ENCODE measurements around the gene SORBS2.

- TF ChIP-seq TAF1 (IDR thresholded peaks at IDR 0.05; ENCODE audit: low read depth, low read length) = no peak
- TF ChIP-seq POLR2AphosphoS5 (IDR thresholded peaks at IDR 0.05; ENCODE audit: low read depth, low read length) = no peak
- no peak for TF ChIP-seq POLR2A (IDR thresholded peaks at IDR 0.05; ENCODE audit: low read depth, low read length)
- no peak for TF ChIP-seq SPI1 (IDR thresholded peaks at IDR 0.05; ENCODE audit: low read depth, low read length)
- no peak for TF ChIP-seq POU2F2 (IDR thresholded peaks at IDR 0.05; ENCODE audit: low read depth, low read length)
These were observed 24.5 kb upstream of the SORBS2 start for GRCh38 chr4:185836241-185837084.

Data from GM12891 (cell line).